Measurements from ENCODE around the gene GLRX5. TPM values are rescaled to one million over a fixed set of nuclear protein-coding genes. Genes with fewer than 3 reads are reported as not detected.
A peak's percentile ranks its signal among the peaks of the same experiment; 100 is the strongest.

GLRX5 gene
- total and polyA plus RNA-seq, 11 donors = 60.8 to 113 (median 78.5) TPM

- Histone ChIP-seq H3K9me3 (no peaks in the 10 kb centered on the region), H3K4me1 (peaks cover 0 to 51% (median 24%) of the 10 kb centered on the region in 12 donors), H3K4me3 (no peak overlapping the region), H3K27ac (peak overlapping the region in 4 of 12 donors; percentile 4 to 54 (median 11)), H3K36me3 (peaks cover 0 to 8% (median 0%) of the 10 kb centered on the region in 9 donors), H3K27me3 (no peaks in the 10 kb centered on the region)
- no peak for ATAC-seq
- DNase-seq = no peak
- 93 to 95% (median 95%) methylated on average over 5 of the region's 5 CpGs for WGBS, 4 donors
- no peak for TF ChIP-seq POLR2A (IDR thresholded peaks at IDR 0.05)
- no peak for TF ChIP-seq CTCF (IDR thresholded peaks at IDR 0.05)
- intact Hi-C loops (cut with DNase I) = no loop called here
These were observed 44.7 kb upstream of the GLRX5 start for GRCh38 chr14:95490138-95490509.

- H3K4me3 ChIP-seq = no peak overlapping the region
- H3K4me1 ChIP-seq = peaks cover 0 to 54% (median 29%) of the 10 kb centered on the region in 12 donors
- DNase-seq (peak in 1 of 5 donors; percentile 64), ATAC-seq (peak in 3 of 4 donors; percentile 49 to 64 (median 51))
- H3K9me3 ChIP-seq = no peaks in the 10 kb centered on the region
- H3K36me3 ChIP-seq = peaks cover 0 to 8% (median 0%) of the 10 kb centered on the region in 9 donors
- TF ChIP-seq POLR2A (IDR thresholded peaks at IDR 0.05) (no peak), CTCF (IDR thresholded peaks at IDR 0.05) (no peak)
- 60 to 85% (median 75%) methylated on average over 8 to 10 of the region's 10 CpGs for WGBS, 4 donors
- no peaks in the 10 kb centered on the region for H3K27me3 ChIP-seq
- intact Hi-C loops (cut with DNase I) = no loop called here
- peak overlapping the region in 4 of 12 donors; percentile 6 to 54 (median 40) for H3K27ac ChIP-seq
These were observed 44.0 kb upstream of the GLRX5 start for GRCh38 chr14:95490727-95491451.

- no peak overlapping the region for H3K27ac ChIP-seq
- H3K4me3 ChIP-seq = no peak overlapping the region
- DNase-seq (no peak), ATAC-seq (no peak)
- WGBS, 4 donors = 80 to 94% (median 90%) methylated on average over 2 of the region's 2 CpGs
- TF ChIP-seq POLR2A (IDR thresholded peaks at IDR 0.05) (no peak), CTCF (IDR thresholded peaks at IDR 0.05) (no peak)
- no peaks in the 10 kb centered on the region for H3K27me3 ChIP-seq
- no peaks in the 10 kb centered on the region for H3K9me3 ChIP-seq
- intact Hi-C loops (cut with DNase I) = no loop called here
- H3K36me3 ChIP-seq = peaks cover 0 to 8% (median 0%) of the 10 kb centered on the region in 9 donors
- peaks cover 0 to 65% (median 41%) of the 10 kb centered on the region in 12 donors for H3K4me1 ChIP-seq
These were observed 42.8 kb upstream of the GLRX5 start for GRCh38 chr14:95491936-95492608.

- intact Hi-C loops (cut with DNase I) = no loop called here
- Histone ChIP-seq H3K36me3 (peaks cover 0 to 2% (median 0%) of the 10 kb centered on the region in 9 donors), H3K27ac (no peak overlapping the region), H3K9me3 (no peaks in the 10 kb centered on the region), H3K27me3 (no peaks in the 10 kb centered on the region), H3K4me3 (no peak overlapping the region), H3K4me1 (peaks cover 0 to 73% (median 53%) of the 10 kb centered on the region in 12 donors)
- ATAC-seq = no peak
- DNase-seq = no peak
- TF ChIP-seq POLR2A (IDR thresholded peaks at IDR 0.05) = no peak
- TF ChIP-seq CTCF (IDR thresholded peaks at IDR 0.05) = no peak
- 93 to 98% (median 96%) methylated on average over 5 of the region's 5 CpGs for whole genome bisulfite sequencing, 4 donors
These were observed 41.3 kb upstream of the GLRX5 start for GRCh38 chr14:95493503-95493902.
